ENCODE results near the gene CLSTN3.
A peak's percentile ranks its signal among the peaks of the same experiment; 100 is the strongest.

CLSTN3 gene

GRCh38 chr12:7142809-7143465 lies 12.8 kb downstream of the CLSTN3 start:
- Histone ChIP-seq H3F3A (ENCODE audit: insufficient read depth, low read length) (no peaks in the 10 kb centered on the region), H3K27me3 (replicated peaks; ENCODE audit: insufficient read depth, low read length) (no peaks in the 10 kb centered on the region), H3K4me3 (ENCODE audit: low read length) (no peak overlapping the region), H2AFZ (ENCODE audit: low read length) (no peak overlapping the region), H3K36me3 (replicated peaks; ENCODE audit: insufficient read depth, low read length) (no peaks in the 10 kb centered on the region), H3K4me2 (ENCODE audit: low read depth, low read length) (no peak overlapping the region), H3K9me3 (replicated peaks; ENCODE audit: insufficient read depth, low read length) (no peaks in the 10 kb centered on the region), H3K9ac (ENCODE audit: low read length) (no peak overlapping the region), H3K4me1 (ENCODE audit: low read length) (0 out of 2 replicates have a peak, but pooled peaks cover 4% of the 10 kb centered on the region), H4K20me1 (ENCODE audit: insufficient read depth, low read length) (no peaks in the 10 kb centered on the region), H3K27ac (ENCODE audit: low read length) (no peak overlapping the region), H3K9me2 (replicated peaks; ENCODE audit: insufficient read depth, low read length) (no peaks in the 10 kb centered on the region), H3K79me2 (ENCODE audit: low read length) (no peaks in the 10 kb centered on the region)
- DNase-seq = no peak
- no peak for TF ChIP-seq EZH2 (optimal IDR thresholded peaks at IDR 0.05; ENCODE audit: low read depth, low read length)
- no peak for TF ChIP-seq CTCF (IDR thresholded peaks at IDR 0.05; ENCODE audit: low read length)
- no peak for TF ChIP-seq EZH2phosphoT487 (IDR thresholded peaks at IDR 0.05; ENCODE audit: low read length)

GRCh38 chr12:7143564-7143963 lies 13.4 kb downstream of the CLSTN3 start:
- H3K36me3 ChIP-seq (replicated peaks; ENCODE audit: insufficient read depth, low read length) = no peaks in the 10 kb centered on the region
- no peak for TF ChIP-seq CTCF (IDR thresholded peaks at IDR 0.05; ENCODE audit: low read length)
- TF ChIP-seq EZH2 (optimal IDR thresholded peaks at IDR 0.05; ENCODE audit: low read depth, low read length) = no peak
- no peak for TF ChIP-seq EZH2phosphoT487 (IDR thresholded peaks at IDR 0.05; ENCODE audit: low read length)

GRCh38 chr12:7144414-7145120 lies 14.4 kb downstream of the CLSTN3 start:
- no peaks in the 10 kb centered on the region for H3K9me2 ChIP-seq (replicated peaks; ENCODE audit: insufficient read depth, low read length)
- H3K79me2 ChIP-seq (ENCODE audit: low read length) = no peaks in the 10 kb centered on the region
- H3K27me3 ChIP-seq (replicated peaks; ENCODE audit: insufficient read depth, low read length) = no peaks in the 10 kb centered on the region
- H3K9ac ChIP-seq (ENCODE audit: low read length) = no peak overlapping the region
- H3K27ac ChIP-seq (ENCODE audit: low read length) = no peak overlapping the region
- peak; percentile 47 for DNase-seq
- no peak overlapping the region for H2AFZ ChIP-seq (ENCODE audit: low read length)
- no peaks in the 10 kb centered on the region for H4K20me1 ChIP-seq (ENCODE audit: insufficient read depth, low read length)
- H3F3A ChIP-seq (ENCODE audit: insufficient read depth, low read length) = no peaks in the 10 kb centered on the region
- H3K4me3 ChIP-seq (ENCODE audit: low read length) = no peak overlapping the region
- no peak overlapping the region for H3K4me2 ChIP-seq (ENCODE audit: low read depth, low read length)
- H3K4me1 ChIP-seq (ENCODE audit: low read length) = 0 out of 2 replicates have a peak, but pooled peaks cover 4% of the 10 kb centered on the region
- H3K9me3 ChIP-seq (replicated peaks; ENCODE audit: insufficient read depth, low read length) = no peaks in the 10 kb centered on the region
- peak; percentile 62 for TF ChIP-seq CTCF (IDR thresholded peaks at IDR 0.05; ENCODE audit: low read length)
- TF ChIP-seq EZH2phosphoT487 (IDR thresholded peaks at IDR 0.05; ENCODE audit: low read length) = no peak
- no peaks in the 10 kb centered on the region for H3K36me3 ChIP-seq (replicated peaks; ENCODE audit: insufficient read depth, low read length)

More at GRCh38 chr12:7143564-7143963, 13.4 kb downstream of the CLSTN3 start:
- H2AFZ ChIP-seq (ENCODE audit: low read length) = no peak overlapping the region
- no peaks in the 10 kb centered on the region for H3K79me2 ChIP-seq (ENCODE audit: low read length)
- no peaks in the 10 kb centered on the region for H3K9me2 ChIP-seq (replicated peaks; ENCODE audit: insufficient read depth, low read length)
- H3F3A ChIP-seq (ENCODE audit: insufficient read depth, low read length) = no peaks in the 10 kb centered on the region
- DNase-seq = no peak
- no peaks in the 10 kb centered on the region for H3K27me3 ChIP-seq (replicated peaks; ENCODE audit: insufficient read depth, low read length)
- no peaks in the 10 kb centered on the region for H4K20me1 ChIP-seq (ENCODE audit: insufficient read depth, low read length)
- no peaks in the 10 kb centered on the region for H3K9me3 ChIP-seq (replicated peaks; ENCODE audit: insufficient read depth, low read length)
- H3K4me3 ChIP-seq (ENCODE audit: low read length) = no peak overlapping the region
- H3K27ac ChIP-seq (ENCODE audit: low read length) = no peak overlapping the region
- H3K9ac ChIP-seq (ENCODE audit: low read length) = no peak overlapping the region
- no peak overlapping the region for H3K4me2 ChIP-seq (ENCODE audit: low read depth, low read length)
- 0 out of 2 replicates have a peak, but pooled peaks cover 4% of the 10 kb centered on the region for H3K4me1 ChIP-seq (ENCODE audit: low read length)
